Amniotic stem cell (primary cell): ENCODE measurements around the gene DNPEP.

Experiments
- DNase-seq: peaks from one replicate; lab custom pipeline; 2025; lab: John Stamatoyannopoulos, UW

Gene DNPEP

DNA sequence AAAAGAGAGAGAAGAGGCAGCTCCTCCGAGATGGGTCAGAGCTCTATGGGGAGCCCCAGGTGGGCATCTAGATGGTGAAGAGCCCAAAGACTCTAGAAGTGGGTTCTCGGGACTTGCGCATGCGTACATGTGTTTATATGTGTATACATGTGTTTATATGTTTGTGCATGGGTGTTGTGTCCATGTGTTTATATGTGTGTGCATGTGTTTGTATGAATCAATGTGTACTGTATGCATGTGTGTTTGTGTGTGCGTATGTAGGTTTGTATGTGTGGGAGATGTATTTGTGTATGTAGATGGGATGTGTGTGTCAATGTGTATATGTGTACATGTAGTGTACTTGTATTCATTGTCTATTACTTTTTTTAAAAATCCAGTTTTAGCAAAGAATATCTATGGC, 25.6 kb downstream of the DNPEP start:
- DNase-seq: no peak

DNA sequence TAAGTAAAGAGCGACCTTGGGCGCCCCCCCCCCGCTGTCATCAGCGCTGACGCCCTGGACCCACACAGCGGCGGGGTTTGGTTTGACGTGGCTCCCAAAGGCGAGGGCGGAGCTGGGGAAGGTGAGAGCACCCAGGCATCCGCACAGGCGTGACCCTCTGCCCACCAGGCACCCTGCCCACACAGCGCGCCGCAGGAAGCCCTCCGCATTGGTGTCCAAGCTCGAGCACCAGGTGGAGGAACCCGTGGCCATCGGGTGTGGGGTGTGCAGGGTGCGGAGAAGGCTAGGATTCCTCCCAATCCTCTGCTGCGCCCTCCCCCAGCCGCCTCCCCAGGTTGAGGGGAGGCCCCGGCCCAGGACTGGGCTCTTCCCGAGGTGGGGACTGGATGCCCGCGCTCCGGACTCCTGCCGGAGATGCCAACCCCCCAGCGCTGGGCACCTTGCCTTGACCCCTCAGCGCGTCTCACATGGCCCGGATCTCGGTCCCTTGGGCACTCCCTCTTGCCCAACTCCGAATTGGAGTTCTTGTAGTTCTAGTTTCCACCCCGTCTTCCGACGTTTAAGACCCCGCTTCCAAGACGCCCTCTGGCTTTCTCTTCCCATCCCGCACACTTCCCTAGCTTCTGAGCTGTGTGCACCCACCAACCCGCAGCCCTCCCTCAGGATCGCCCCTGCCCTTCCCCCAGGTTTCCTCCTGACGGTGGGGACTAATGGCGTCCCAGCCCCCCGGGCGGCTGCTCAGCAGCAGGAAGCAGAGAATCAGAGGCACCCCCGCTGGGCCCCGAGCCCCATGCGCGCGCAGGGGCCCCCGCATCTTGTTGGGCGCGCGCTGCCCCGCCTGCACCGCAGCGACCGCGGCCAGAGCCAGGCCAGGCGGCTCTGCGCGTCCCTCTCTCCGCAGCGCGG, 29.3 kb downstream of the DNPEP start:
- DNase-seq: no peak

DNA sequence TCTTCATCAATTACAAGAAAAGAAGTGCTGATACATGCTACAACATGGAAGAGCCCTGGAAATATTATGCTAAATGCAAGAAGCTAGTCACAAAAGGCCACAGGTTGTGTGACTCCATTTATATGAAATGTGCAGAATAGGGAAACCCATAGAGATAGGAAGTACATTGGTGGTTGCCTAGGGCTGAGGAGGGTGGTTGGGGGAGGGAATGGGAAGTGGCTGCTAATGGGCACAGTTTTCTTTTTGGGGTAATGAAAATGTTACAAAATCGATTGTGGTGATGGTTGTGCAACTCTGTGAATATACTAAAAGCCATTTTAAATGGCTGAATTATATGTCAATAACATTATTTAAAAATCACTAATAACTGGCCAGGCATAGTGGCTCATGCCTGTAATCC, 30.9 kb downstream of the DNPEP start:
- DNase-seq: no peak

DNA sequence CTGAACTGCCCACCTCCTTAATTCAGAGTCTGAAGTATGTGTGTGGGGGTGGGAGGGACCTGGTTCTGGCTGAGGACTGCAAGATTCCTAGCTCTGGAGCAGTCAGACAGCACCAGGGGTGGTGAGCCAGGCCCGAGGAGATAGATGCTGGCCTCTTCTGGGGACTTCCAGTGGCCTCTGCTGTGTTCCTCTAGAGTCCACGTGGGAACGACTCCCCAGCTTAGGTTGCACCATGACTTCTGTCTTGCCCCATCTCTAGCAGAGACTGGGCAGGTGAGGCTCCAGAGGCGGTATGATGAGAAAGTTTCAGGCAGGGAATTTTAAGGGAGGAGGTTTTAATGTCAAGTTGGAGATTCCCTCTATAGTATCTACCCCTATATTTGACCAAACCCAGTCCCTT, 33.1 kb downstream of the DNPEP start:
- no peak for DNase-seq

DNA sequence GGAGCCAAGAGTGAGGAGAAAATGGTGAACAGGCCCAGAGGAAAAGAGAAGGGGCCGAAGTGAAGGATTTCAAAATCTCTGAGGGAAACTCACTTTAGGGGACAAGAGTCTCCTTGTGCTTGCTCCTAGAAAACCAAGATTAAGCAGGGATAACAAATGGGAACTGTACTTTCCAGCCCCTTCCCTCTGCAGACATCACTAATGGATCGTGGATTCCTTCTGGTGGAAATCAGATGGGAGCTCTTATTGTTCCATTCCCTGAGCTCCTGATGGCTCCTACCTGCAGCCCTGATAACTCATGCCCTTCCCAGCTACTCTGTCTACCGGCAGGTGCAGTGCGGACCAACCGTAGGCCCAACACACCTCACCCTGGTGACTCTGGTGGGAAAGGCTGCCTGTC, 34.6 kb downstream of the DNPEP start:
- no peak for DNase-seq

DNA sequence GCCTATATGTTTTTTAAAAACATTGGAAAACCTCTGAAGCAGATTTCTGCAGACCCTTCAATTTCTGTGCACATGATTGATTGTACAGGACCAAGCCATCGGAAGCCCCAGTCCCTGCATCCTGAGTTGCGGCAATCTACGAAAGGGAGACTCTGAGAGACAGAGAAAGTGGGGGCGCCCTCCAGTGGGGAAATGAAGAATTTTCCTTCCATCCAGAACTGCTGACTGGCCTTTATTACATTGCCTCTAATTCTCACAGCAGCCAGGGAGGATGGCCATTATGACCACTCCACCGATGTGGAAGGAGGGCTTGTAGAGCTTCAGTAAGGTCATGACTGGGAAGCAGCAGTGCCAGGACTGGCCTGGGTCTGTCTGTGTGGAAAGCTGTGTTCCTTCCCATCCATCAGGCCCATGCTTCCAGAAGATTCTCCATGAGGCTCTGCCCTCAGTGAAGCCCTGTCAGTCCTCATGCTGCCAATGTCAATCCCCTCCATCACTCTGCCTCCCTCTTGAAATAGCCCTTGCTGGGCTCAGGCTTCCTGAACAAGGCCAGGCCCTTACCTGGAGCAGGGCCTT, 35.2 kb downstream of the DNPEP start:
- DNase-seq: peak; percentile 10

DNA sequence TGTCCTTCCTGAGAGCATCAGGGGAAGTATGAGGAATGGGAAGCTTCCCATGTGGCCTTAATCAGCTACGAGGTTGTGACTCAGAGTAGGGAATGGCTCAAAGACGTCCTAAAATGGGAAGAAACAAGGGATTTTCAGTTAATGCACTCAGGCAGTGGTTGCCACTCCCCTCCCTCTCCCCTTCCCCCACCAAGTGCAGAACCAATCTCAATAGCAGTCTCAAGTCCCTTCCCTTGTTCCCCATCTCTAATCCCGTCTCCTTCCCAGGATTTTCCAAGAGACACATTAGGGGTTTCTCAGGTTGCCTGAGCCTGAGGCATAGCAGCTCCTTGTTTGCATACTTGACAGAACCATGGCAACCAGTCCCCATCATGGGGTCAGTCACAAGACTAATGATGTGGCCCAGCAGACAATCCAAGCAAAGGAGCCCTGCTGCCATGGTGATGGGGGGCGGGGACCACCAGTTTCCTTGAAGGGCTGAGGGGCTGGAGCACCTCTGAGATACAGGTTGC, 36.9 kb downstream of the DNPEP start:
- DNase-seq: peak; percentile 38

DNA sequence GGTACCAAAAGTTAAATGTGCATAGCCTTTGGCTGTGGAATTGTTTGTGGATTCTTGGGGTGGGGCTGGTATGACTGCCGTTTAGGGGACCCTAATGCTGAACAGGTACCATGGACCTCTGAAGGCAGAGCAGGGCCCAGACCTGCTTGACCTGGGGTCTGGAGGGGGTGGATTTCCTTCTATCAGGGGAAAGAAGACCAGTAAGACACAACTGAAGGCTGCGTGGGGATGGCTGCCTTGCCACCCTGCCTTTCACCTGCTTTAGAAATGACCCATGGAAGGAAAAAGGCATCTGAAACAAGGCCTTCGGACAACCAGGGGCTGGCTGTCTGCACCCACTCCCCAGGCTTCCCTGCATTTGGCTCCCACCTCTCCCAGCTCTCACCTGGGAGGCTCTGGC, 37.5 kb downstream of the DNPEP start:
- no peak for DNase-seq

DNA sequence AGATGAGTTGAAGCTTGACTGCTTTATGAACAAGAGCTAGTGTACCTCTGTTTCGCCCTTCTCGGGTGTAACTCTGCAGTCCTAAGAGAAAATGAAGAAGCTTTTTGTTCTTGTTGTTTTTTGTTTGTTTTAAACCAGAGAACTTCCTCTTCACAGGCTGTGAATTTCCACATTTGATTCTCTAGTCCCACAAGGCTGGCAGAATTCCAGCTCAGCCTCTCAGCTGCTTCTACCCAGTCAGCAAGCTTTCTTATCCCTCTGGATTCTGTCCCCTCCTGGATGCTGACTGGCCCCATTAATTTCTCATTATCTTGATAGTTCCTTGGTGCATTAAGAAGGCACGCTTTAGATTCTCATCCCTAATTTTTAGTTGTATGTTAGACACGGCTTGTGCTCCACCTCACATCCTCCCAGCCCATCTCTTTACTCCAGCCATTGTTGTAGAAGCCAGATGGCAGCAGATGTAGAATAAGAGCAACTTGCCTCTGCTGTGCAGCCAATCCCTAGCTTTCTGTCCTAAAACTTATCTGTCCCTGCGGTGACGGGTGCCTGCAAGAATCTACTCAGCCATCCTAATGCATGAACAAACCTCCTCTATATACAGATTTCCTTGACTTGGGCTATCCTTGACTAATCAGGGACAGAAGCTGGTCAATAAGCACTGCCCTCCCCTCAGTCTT, 42.8 kb downstream of the DNPEP start:
- DNase-seq: no peak

DNA sequence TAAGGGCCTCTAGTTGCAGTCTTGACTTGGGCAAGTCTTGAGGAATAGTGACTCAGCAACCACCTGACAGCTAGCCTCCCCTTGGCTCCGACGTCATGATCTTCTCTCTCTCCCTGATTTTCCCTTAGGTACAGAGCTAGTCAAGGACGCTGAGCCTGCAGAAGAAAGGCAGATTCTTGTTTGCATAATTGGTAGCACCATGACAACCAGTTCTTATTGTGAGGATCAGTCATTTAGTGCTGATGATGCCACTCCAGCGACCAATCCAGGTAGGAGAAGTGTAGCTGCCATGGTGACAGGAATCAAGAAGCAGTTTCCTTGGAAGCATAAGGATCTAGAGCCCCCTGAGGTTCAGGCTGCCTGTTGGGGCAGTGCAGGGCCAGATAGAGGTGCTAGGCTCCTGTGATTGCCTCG, 52.3 kb downstream of the DNPEP start:
- DNase-seq: no peak

DNA sequence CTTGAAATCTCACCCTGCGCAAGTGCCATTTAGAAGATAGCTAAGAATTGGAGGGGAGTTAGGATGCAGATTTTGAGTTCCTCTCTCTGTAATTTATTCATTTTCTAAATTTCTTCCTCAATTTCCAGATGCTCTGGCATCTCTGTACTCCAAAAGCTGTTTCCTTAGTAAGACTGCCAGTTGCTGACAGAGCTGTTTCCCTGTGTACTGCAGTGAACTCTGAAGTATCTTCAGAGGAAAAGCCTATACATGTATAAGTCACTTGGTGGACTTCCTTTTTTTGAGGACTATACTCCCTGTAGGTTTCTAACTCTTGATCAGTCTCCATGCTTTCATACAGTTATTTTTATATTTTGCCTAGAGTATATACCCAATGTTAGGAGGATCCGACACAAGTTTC, 53.6 kb downstream of the DNPEP start:
- DNase-seq: no peak

DNA sequence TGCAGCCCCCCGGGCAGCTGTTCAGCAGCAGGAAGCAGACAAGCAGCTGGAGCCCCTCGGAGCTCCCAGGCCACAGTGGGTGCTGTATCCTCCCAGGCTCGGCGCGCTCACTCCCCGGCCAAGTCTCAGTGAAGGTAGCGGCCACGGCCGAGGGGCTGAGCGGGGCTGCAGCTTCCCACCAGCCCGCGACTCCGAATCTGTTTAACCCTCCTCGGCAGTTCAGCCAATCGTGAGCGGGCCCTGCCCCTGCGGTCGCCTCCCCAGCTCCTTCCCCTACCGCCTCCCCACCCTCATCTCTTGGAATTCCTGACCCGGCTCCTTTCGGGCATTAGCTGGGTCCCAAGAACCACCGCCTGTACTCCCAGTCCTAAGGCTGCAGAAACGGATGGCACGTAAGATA, 55.2 kb downstream of the DNPEP start, which contains the start of gene RESP18:
RESP18 (minus strand) TSS at position 203 of the 400 bp plus-strand sequence.
- no peak for DNase-seq

DNA sequence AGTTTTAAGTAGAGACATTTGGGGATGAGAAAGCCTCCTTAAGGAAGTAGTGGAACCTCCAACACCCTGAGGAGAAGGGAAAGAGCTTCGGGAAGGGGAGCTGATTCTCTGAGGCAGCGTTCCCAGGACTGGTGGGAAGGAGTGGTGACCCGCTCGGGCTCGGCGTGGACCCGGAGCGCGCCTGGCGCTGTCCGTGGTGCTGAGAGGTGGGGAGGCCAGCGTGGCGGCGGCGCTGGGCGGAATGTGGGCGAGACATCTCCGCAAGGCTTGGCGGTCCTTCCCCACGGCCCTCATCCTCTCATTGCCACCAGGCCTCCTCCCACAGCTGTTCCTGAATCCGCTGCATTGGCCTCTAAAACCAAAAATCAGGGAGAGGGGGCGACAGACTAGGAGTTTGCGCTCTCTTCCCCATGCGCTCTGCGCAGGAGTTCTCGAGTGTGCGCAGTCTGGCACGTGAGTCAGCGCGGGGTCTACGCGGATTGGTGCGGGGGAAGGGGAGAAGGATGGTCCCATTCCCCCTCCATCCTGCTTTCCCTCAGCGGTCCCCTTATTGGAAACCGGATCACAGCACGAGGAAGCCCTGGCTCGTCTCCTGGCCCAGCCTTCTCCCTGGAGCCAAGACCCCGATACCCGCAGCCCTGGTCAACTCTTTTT, 56.0 kb downstream of the DNPEP start:
- no peak for DNase-seq

DNA sequence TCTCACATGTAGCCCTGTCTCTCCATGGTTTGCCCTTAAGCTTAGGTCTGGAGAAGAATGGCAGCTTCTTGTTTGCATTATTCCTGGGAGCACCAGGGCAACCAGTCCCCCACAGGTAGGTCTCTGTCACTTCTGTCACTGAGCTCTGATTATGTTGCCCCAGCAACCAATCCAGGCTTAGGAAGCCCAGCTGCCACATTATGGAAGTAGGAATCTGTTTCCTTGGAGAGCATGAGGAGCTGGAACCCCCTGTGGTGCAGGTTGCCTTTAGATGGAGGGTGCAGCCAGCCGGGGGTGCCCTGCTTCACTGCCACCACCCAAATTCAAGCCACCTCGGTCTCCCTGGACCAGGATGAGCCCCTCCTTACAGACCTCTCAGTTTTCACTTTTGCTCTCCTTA, 60.0 kb downstream of the DNPEP start:
- no peak for DNase-seq

DNA sequence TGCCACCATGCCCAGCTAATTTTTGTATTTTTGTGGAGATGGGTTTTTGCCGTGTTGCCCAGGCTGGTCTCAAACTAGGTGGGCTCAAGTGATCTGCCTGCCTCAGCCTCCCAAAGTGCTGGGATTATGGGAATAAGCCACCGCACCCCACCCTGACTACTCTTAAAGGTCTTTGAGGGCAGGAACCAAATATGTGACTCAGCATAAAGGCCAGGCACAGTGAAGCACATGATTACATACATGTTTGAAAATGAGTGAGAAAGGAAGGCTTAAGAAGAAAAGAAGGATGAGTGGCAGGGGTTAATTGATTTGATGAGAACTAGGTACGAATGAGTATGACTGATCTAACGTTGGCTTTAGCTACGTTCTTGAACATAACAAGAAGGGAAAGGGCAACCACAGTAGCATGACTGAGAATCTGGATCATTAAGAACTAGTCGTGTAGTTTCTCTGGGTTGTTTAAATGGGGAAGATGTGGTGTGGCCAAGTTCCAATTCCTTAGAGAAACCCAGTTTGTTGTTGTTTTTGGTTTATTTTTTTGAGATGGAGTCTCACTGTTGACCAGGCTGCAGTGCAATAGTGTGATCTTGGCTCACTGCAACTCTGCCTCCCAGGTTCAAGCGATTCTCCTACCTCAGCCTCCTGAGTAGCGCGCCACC, 61.9 kb downstream of the DNPEP start:
- DNase-seq: no peak

DNA sequence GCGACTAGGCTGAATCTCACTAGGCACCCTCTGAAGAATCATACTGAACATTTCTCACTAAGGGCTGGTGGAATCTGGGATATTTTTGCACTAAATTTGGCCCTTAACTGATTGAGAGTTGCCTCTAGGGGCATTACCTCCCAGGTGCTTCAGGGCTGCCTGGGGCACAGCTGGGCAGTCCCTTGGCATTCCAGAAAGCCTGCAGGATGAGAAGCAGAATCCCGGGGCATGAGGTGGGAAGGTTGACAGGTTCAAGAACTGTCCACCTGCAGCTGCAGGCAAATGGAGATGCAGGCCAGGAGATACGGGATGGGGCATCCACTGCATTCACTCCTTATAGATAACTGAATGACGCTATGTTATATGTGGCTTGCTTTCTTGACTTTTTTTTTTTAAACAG, 62.6 kb downstream of the DNPEP start:
- no peak for DNase-seq

DNA sequence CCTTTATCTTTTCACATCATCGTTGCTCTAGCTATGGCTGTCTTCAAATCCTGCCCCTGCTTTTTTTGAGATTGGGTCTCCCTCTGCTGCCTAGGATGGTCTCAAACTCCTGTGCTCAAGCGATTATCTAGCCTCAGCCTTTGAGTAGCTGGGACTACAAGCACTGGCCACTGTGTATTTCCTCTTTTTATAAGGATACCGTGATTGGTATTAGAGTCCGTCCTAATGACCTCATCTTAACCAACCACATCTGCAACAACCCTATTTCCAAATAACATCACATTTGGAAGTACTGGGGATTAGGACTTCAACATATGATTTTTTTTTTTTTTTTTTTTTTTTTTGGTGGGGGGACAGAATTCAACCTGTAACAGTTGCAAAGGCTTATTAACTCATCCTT, 64.3 kb downstream of the DNPEP start:
- DNase-seq: no peak
